Brain microvascular endothelial cell (primary cell): ENCODE measurements around the gene CCDC88C.

Experiments used
- DNase-seq: peaks from one replicate; pipeline ENCODE4 v3.0.0-alpha.2; 2020
- H3K27ac ChIP-seq: fragments of 250-450 bp; sonication (Bioruptor Pico); 2 replicates; pipeline ENCODE4 v1.5.1; 2020; ENCODE audit warnings: mild to moderate bottlenecking, moderate library complexity
- H3K27me3 ChIP-seq: fragments of 250-450 bp; sonication (Bioruptor Pico); replicated peaks from 2 replicates; pipeline ENCODE4 v1.5.1; 2020; ENCODE audit warnings: mild to moderate bottlenecking
- H3K36me3 ChIP-seq: fragments of 250-450 bp; sonication (Bioruptor Pico); replicated peaks from 2 replicates; pipeline ENCODE4 v1.5.1; 2020; ENCODE audit warnings: mild to moderate bottlenecking
- H3K4me3 ChIP-seq: 2 replicates; pipeline ENCODE4 v1.5.1; 2011; ENCODE audit warnings: low read depth, mild to moderate bottlenecking, control low read depth, low read length, moderate library complexity
- in situ Hi-C: cut with HindIII; loops from 2 replicates; pipeline ENCODE4 v1.10.0; 2017; ENCODE audit warnings: low sequenced_read_pairs, low pct_ligation_motif_present
- TF ChIP-seq, protein P1 (sequence below): IDR thresholded peaks from 2 replicates; pipeline ENCODE4 v1.5.1; 2011; ENCODE audit warnings: low read depth, mild to moderate bottlenecking, moderate library complexity, low read length, control low read depth, inconsistent platforms; ENCODE audit errors: missing control alignments

Gene CCDC88C

DNA sequence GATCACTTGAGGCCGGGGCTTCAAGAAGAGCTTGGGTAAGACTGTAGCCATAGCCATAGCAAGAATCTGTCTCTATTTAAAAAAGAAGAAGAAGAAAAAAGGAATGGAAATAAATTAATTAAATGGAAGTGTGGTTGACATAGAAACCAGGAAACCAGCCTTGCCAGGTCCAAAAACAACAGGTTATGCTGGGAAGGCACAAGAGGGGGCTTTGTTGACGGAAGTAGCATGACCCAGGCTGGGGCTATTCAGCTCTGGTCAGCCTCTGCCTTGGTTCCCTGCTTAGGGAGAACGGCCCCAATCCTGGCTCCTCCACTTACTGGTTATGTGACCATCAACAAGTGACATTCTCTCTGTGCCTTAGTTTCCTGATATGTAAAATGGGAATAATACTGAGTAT, 158.7 kb downstream of the CCDC88C start:
- H3K27me3 ChIP-seq = no peaks in the 10 kb centered on the region
- in situ Hi-C loops = no loop called here
- no peak for DNase-seq
- TF ChIP-seq, protein P1, sequence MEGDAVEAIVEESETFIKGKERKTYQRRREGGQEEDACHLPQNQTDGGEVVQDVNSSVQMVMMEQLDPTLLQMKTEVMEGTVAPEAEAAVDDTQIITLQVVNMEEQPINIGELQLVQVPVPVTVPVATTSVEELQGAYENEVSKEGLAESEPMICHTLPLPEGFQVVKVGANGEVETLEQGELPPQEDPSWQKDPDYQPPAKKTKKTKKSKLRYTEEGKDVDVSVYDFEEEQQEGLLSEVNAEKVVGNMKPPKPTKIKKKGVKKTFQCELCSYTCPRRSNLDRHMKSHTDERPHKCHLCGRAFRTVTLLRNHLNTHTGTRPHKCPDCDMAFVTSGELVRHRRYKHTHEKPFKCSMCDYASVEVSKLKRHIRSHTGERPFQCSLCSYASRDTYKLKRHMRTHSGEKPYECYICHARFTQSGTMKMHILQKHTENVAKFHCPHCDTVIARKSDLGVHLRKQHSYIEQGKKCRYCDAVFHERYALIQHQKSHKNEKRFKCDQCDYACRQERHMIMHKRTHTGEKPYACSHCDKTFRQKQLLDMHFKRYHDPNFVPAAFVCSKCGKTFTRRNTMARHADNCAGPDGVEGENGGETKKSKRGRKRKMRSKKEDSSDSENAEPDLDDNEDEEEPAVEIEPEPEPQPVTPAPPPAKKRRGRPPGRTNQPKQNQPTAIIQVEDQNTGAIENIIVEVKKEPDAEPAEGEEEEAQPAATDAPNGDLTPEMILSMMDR = no peak
- H3K36me3 ChIP-seq = no peaks in the 10 kb centered on the region
- H3K27ac ChIP-seq = no peak overlapping the region
- H3K4me3 ChIP-seq = no peak overlapping the region

DNA sequence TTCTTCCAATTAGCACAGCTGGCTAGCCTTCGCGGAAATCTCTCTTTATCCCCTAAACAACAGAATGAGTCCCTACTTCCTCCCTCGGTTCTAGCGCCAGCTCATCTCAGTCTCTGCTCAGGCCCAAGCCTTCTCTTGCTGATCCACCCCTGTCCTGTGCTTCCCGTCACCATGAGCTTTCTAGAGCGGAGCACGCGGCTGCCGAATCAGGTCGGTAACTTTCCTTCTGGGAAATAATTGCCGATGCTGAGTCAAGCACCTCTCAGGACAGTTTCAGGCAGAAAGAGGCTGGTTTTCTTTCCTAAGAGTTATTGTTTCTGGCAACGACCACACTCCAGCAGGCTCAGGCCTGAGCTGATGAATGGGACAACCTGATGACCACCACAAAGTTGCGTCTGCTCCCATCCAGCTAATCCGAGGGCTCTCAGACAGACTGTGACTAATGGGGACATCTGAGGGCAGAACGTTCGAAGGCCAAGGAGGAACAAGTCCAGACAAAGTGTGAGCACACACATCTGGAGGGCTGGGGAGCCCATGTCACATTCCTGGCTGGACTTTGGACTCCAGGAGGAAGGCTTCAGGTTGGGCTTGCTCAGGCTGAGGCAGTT, 159.5 kb downstream of the CCDC88C start:
- H3K36me3 ChIP-seq = no peaks in the 10 kb centered on the region
- no peak overlapping the region for H3K4me3 ChIP-seq
- TF ChIP-seq, protein P1 = no peak
- DNase-seq = no peak
- in situ Hi-C loops = no loop called here
- no peak overlapping the region for H3K27ac ChIP-seq
- no peaks in the 10 kb centered on the region for H3K27me3 ChIP-seq

DNA sequence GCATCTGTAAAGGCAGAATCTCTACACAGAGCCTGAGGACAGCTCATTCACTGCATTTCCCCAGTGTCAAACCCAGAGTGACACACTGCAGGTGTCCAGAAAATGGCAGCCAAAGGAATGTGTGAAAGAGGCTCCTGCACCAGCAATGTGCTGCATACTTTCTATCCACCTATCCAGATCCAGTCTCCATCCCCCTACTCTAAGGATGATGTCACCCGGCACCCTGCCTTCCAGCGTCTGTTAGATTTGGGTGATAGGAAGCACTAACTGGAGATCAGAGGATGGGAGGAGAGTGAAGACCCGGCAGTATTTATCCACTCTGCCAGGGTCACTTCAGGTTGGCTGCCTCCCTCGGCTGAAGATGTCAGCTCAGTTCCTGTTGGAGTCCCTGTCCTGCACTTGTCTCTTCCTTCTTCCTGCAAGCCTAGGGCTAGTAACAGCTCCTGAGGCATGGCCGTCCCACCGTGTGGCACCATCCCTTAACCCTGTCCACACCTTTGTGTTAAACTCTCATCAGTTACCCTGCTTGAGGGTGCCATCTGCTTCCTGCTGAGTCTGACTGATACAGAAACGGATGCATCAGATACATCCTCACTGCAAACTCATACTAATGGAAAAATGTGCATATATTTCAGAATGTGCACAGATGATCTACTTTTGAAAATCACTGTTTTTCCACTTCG, 160.2 kb downstream of the CCDC88C start:
- no peak for DNase-seq
- in situ Hi-C loops = no loop called here
- Histone ChIP-seq H3K27me3 (no peaks in the 10 kb centered on the region), H3K4me3 (no peak overlapping the region), H3K36me3 (no peaks in the 10 kb centered on the region), H3K27ac (no peak overlapping the region)
- TF ChIP-seq, protein P1 = no peak

DNA sequence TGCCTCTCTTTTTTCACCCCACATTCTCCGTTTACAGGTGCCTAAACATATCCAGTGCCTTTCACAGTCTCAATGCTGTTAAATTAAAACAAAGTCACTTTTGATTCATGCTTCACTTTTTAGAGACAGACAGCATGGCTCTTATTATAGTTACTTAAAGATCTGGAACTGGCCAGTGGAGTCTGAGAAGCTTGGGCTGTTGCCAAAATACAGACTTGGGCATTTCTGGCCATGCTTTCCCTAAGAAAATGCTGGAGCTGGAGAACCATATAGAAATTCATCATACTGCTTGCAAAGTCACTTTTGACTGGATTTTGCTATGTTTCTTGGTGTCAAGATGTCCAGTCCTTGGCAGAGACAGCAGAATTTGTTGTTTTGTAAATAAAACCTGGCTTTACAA, 161.0 kb downstream of the CCDC88C start:
- H3K4me3 ChIP-seq = no peak overlapping the region
- TF ChIP-seq, protein P1 = no peak
- H3K27me3 ChIP-seq = no peaks in the 10 kb centered on the region
- no peak for DNase-seq
- H3K36me3 ChIP-seq = no peaks in the 10 kb centered on the region
- no peak overlapping the region for H3K27ac ChIP-seq
- in situ Hi-C loops = no loop called here

DNA sequence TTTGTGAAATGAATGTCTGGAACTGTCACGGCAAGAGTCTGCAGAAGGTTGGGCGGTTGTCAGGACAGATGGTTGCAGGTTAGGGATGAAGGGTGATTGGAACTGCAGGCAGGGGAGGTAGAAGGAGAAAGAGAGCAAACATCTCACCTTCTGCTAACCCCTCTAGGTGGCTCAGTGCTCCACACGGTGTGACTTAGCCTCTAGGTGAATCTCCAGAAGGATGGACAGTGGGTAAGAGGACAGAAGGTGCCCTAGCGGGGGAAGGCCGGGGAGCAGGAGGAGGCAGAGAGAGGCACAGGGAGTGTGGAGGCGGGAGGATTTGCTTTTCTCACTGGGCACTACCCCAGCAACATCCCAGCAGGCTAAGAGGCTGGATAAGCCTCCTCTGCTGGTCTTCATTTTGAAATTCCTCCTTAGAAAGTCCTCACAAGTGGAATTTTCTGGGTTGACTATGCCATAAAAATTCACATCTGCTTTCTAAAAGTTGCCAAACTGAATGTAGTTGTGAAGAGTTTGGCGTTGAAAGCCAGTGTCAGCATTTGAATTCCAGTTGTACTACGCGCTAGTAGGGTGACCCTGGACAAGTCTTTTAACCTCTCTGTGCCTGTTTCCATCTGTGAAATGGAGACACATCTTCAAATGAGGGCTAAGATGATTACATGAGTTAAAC, 162.5 kb downstream of the CCDC88C start:
- no peak for DNase-seq
- Histone ChIP-seq H3K36me3 (no peaks in the 10 kb centered on the region), H3K27ac (no peak overlapping the region), H3K27me3 (no peaks in the 10 kb centered on the region), H3K4me3 (no peak overlapping the region)
- TF ChIP-seq, protein P1 = no peak
- in situ Hi-C loops = no loop called here
